Hematopoietic multipotent progenitor cell treated with erythropoietin and hydrocortisone succinate and interleukin-3 and kit ligand, for 4 days (in vitro differentiated cells): ENCODE measurements around the gene SH2D3A.
A peak's percentile ranks its signal among the peaks of the same experiment; 100 is the strongest.

Experiments used
- DNase-seq: peaks from one replicate; pipeline ENCODE4 v3.0.0-alpha.2; 2015

Gene SH2D3A

GRCh38 chr19:6736917-6737283 lies 30.3 kb downstream of the SH2D3A start:
- DNase-seq = no peak

GRCh38 chr19:6736169-6736916 lies 30.9 kb downstream of the SH2D3A start:
- DNase-seq = peak; percentile 94

- DNase-seq = no peak
These were observed 31.9 kb downstream of the SH2D3A start for GRCh38 chr19:6735181-6735911.

- no peak for DNase-seq
These were observed 33.0 kb downstream of the SH2D3A start for GRCh38 chr19:6734096-6734696.

GRCh38 chr19:6733338-6734095 lies 33.7 kb downstream of the SH2D3A start:
- no peak for DNase-seq

GRCh38 chr19:6732803-6733337 lies 34.4 kb downstream of the SH2D3A start:
- no peak for DNase-seq

GRCh38 chr19:6731822-6732221 lies 35.4 kb downstream of the SH2D3A start:
- DNase-seq = no peak

- DNase-seq = no peak
These were observed 36.1 kb downstream of the SH2D3A start for GRCh38 chr19:6730941-6731670.

GRCh38 chr19:6730153-6730804 lies 37.0 kb downstream of the SH2D3A start:
- peak; percentile 93 for DNase-seq

- DNase-seq = no peak
These were observed 37.6 kb downstream of the SH2D3A start for GRCh38 chr19:6729573-6730152.

- peak; percentile 71 for DNase-seq
These were observed 38.9 kb downstream of the SH2D3A start for GRCh38 chr19:6728346-6728745.

GRCh38 chr19:6725513-6726231 lies 41.6 kb downstream of the SH2D3A start:
- DNase-seq = no peak

- no peak for DNase-seq
These were observed 42.4 kb downstream of the SH2D3A start for GRCh38 chr19:6724631-6725492.

- DNase-seq = peak; percentile 56
These were observed 43.5 kb downstream of the SH2D3A start for GRCh38 chr19:6723738-6724137.

GRCh38 chr19:6723108-6723618 lies 44.1 kb downstream of the SH2D3A start:
- DNase-seq = no peak

GRCh38 chr19:6721773-6722172 lies 45.5 kb downstream of the SH2D3A start:
- no peak for DNase-seq

- no peak for DNase-seq
These were observed 46.1 kb downstream of the SH2D3A start for GRCh38 chr19:6721138-6721474.

GRCh38 chr19:6720369-6721137 lies 46.7 kb downstream of the SH2D3A start, which contains the start of gene C3:
Gene C3 (minus strand): TSS chr19:6720650. CDS start chr19:6720589, 61 bp downstream.
- peak; percentile 38 for DNase-seq

- DNase-seq = no peak
These were observed 47.3 kb downstream of the SH2D3A start for GRCh38 chr19:6719992-6720368.
